Nephron progenitor cell (in vitro differentiated cells): Measurements from ENCODE around the gene SLC12A5.
"Not testable (repeated sequence)": the region's sequence is repeated elsewhere in the genome, so short reads cannot be mapped to it uniquely, and the experiment has no call there.

ENCODE experiments used
- DNase-seq: peaks from one replicate; pipeline ENCODE4 v3.0.0; 2021
- H3K27ac Mint-ChIP-seq: 2 replicates; pipeline ENCODE4 v1.8.0; 2021; ENCODE audit warnings: mild to moderate bottlenecking, moderate library complexity, mixed read lengths
- H3K27me3 Mint-ChIP-seq: 2 replicates; pipeline ENCODE4 v1.8.0; 2021; ENCODE audit warnings: mild to moderate bottlenecking, low read depth, mixed read lengths; ENCODE audit not compliant: poor library complexity
- H3K36me3 Mint-ChIP-seq: 2 replicates; pipeline ENCODE4 v1.8.0; 2021; ENCODE audit warnings: low read depth, mixed read lengths
- H3K4me1 Mint-ChIP-seq: 2 replicates; pipeline ENCODE4 v1.8.0; 2021; ENCODE audit warnings: mixed read lengths
- H3K4me3 Mint-ChIP-seq: 2 replicates; pipeline ENCODE4 v1.8.0; 2021; ENCODE audit warnings: mild to moderate bottlenecking, moderate library complexity, mixed read lengths
- H3K9me3 Mint-ChIP-seq: 2 replicates; pipeline ENCODE4 v1.8.0; 2021; ENCODE audit warnings: mild to moderate bottlenecking, moderate library complexity, mixed read lengths
- TF ChIP-seq, protein P1 (sequence below): fragments of 200-600 bp; sonication (generic); IDR thresholded peaks from 2 replicates; pipeline ENCODE4 v1.5.0; 2021; ENCODE audit warnings: antibody characterized with exemption

Gene SLC12A5

DNA sequence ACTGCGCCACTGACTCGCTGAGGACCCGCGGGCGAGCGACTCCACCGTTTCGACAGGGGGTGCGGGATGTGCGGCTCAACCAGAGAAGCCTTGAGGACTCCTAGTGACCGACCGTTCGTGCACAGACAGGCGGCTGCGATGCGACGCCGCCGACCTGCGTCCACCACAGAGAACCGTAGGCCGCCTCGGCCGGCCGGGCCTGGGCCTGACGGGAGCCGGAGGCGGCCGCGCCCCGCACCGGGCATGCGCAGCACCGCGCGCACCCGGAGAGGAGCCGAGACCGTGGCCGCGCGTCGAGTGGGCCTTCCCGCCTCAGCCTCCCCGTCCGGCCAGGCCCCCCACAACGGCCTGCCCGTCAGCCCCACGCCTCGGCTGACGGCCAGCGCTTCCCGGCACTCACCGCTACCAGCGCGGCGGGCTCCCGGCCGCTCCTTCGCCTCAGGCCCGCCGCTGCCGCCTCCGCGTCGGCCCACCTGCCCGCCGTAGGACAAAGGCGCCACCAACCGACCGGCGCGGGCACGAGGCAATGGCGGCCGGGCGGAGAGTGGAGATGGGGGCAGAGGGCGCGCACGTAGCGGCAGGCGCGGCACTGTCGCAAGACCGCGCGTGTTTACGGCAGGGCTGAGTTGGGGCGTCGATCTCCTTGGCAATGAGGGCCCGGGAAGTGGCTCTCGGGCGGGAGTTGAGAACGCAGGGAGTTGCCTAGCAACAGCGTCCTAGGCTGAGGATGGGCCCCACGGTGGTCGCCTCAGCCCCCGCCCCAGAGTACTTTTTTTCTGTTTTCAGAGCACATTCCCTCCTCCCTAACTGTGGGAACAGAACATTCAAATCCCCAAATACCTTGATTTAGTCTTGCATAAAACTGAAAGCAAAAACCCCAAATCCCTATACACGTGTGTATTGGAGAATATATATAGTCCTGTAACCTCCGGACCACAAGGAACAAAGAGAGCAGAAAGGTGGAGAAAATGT lies 60.7 kb downstream of the SLC12A5 start, which contains the start of gene NCOA5:
Gene NCOA5, minus strand, starts transcription at position 546 of the 972 bp plus-strand sequence. CDS start 10,538 bp downstream, outside the sequence.
- peak within 1 kb of the TSS; percentile 90 for H3K27ac Mint-ChIP-seq
- peaks cover 11% of the 10 kb centered on the region for H3K27me3 Mint-ChIP-seq
- peaks cover 55% of the 10 kb centered on the region for H3K4me1 Mint-ChIP-seq
- H3K36me3 Mint-ChIP-seq, result no peaks in the 10 kb centered on the region
- peak within 1 kb of the TSS; percentile 91 for H3K4me3 Mint-ChIP-seq
- peaks cover 4% of the 10 kb centered on the region for H3K9me3 Mint-ChIP-seq
- DNase-seq, result peak; percentile 95
- TF ChIP-seq, protein P1, sequence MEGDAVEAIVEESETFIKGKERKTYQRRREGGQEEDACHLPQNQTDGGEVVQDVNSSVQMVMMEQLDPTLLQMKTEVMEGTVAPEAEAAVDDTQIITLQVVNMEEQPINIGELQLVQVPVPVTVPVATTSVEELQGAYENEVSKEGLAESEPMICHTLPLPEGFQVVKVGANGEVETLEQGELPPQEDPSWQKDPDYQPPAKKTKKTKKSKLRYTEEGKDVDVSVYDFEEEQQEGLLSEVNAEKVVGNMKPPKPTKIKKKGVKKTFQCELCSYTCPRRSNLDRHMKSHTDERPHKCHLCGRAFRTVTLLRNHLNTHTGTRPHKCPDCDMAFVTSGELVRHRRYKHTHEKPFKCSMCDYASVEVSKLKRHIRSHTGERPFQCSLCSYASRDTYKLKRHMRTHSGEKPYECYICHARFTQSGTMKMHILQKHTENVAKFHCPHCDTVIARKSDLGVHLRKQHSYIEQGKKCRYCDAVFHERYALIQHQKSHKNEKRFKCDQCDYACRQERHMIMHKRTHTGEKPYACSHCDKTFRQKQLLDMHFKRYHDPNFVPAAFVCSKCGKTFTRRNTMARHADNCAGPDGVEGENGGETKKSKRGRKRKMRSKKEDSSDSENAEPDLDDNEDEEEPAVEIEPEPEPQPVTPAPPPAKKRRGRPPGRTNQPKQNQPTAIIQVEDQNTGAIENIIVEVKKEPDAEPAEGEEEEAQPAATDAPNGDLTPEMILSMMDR, result no peak

DNA sequence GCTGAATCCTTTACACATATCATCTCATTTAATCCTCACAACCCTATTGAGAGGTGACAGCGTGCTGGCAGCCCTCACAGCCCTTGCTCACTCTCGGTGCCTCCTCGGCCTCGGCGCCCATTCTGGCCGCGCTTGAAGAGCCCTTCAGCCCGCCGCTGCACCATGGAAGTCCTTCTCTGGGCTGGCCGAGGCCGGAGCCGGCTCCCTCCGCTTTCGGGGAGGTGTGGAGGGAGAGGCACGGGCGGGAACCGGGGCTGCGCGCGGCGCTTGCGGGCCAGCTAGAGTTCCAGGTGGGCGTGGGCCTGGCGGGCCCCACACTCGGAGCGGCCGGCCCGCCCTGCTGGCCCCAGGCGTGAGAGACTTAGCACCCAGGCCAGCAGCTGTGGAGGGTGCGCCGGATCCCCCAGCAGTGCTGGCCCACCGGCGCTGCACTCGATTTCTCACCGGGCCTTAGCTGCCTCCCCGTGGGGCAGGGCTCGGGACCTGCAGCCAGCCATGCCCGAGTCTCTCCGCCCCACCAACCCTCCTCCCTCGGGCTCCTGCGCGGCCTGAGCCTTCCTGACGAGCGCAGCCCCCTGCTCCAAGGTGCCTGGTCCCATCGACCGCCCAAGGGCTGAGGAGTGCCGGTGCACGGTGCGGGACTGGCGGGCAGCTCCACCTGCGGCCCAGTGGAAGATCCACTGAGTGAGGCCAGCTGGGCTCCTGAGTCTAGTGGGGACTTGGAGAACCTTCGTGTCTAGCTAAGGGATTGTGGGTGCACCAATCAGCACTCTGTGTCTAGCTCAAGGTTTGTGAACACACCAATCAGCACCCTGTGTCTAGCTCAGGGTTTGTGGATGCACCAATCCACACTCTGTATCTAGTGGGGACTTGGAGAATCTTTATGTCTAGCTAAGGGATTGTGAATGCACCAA lies 62.9 kb downstream of the SLC12A5 start:
- not testable (repeated sequence) for H3K9me3 Mint-ChIP-seq, H3K4me3 Mint-ChIP-seq, H3K27ac Mint-ChIP-seq, DNase-seq, H3K36me3 Mint-ChIP-seq
- H3K4me1 Mint-ChIP-seq, result peaks cover 33% of the 10 kb centered on the region
- peaks cover 20% of the 10 kb centered on the region for H3K27me3 Mint-ChIP-seq

DNA sequence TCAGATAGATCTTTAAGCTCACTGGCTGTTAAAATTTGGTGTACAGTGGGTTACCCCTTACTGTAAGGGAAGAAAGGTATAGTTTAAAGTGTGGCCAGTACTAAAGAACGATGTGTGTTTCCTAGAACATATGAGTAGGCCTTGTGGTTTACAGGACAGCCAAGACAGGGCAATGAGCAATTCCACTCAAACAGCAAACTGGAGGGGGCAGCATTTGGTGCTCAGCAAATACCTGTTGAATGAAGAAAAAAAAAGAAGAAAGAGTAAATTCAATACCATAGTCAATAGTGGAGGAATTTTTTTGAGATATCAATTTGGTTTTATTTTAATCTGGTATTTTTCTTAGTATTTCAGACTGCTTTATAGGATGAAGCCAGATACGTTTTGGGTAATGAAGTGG lies 64.5 kb downstream of the SLC12A5 start:
- H3K4me1 Mint-ChIP-seq, result peaks cover 17% of the 10 kb centered on the region
- TF ChIP-seq, protein P1, result no peak
- H3K9me3 Mint-ChIP-seq, result peaks cover 6% of the 10 kb centered on the region
- no peaks in the 10 kb centered on the region for H3K36me3 Mint-ChIP-seq
- no peak overlapping the region for H3K27ac Mint-ChIP-seq
- H3K4me3 Mint-ChIP-seq, result no peak overlapping the region
- DNase-seq, result no peak
- peaks cover 37% of the 10 kb centered on the region for H3K27me3 Mint-ChIP-seq

DNA sequence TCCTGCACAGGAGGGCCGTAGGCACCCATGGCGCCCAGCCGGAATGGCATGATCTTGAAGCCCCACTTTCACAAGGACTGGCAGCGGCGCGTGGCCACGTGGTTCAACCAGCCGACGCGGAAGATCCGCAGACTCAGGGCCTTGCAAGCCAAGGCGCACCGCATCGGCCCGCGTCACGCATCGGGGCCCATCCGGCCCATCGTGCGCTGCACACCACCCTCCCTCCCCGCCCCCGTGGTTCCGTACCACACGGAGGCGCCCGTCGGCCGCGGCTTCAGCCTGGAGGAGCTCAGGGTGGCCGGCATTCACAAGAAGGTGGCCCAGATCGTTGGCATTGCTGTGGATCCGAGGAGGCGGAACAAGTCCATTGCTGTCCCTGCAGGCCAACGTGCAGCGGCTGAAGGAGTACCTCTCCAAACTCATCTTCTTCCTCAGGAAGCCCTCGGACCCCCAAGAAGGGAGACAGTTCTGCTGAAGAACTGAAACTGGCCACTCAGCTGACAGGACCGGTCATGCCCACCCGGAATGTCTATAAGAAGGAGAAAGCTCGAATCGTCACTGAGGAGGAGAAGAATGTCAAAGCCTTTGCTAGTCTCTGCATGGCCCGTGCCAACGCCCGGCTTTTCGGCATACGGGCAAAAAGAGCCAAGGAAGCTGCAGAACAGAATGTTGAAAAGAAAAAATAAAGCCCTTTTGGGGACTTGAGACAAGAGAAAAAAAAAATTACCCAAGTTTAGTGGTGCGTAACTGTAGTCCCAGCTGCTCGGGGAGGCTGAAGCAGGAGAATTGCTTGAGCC lies 70.7 kb downstream of the SLC12A5 start:
- no peaks in the 10 kb centered on the region for H3K4me1 Mint-ChIP-seq
- no peak overlapping the region for H3K27ac Mint-ChIP-seq
- TF ChIP-seq, protein P1, result no peak
- no peak overlapping the region for H3K4me3 Mint-ChIP-seq
- H3K27me3 Mint-ChIP-seq, result peaks cover 80% of the 10 kb centered on the region
- no peaks in the 10 kb centered on the region for H3K36me3 Mint-ChIP-seq
- peaks cover 35% of the 10 kb centered on the region for H3K9me3 Mint-ChIP-seq
- DNase-seq, result peak; percentile 32

DNA sequence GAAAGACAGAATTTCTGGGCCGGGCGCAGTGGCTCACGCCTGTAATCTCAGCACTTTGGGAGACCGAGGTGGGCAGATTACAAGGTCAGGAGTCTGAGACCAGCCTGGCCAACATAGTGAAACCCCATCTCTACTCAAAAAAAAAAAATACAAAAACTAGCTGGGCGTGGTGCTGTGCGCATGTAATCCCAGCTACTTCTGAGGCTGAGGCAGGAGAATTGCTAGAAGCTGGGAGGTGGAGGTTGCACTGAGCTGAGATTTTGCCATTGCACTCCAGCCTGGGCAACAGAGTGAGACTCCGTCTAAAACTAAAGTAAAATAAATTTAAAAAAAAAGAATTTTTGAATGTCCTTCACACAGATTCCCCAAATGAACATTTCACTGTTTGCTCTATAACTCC lies 71.4 kb downstream of the SLC12A5 start:
- not testable (repeated sequence) for DNase-seq, H3K36me3 Mint-ChIP-seq, H3K4me1 Mint-ChIP-seq, H3K4me3 Mint-ChIP-seq, H3K27ac Mint-ChIP-seq
- Mint-ChIP-seq H3K27me3 (peaks cover 81% of the 10 kb centered on the region), H3K9me3 (peaks cover 40% of the 10 kb centered on the region)

DNA sequence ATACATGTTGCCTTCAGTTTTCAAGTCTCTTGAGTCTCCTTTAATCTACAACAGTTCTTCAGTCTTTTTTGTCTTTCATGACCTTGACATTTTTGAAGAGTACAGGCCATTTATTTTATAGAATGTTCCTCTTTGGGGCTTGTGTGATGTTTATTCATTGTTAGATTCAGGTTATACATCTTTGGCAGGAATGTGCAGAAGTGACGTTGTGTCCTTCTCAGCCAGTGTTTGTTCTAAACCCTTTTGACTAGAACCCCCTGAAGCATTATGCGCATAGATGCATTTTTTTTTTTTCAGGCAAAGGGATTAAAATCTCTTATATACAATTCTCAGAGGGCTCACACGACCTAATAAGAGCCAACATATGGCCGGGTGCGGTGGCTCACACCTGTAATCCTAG lies 72.0 kb downstream of the SLC12A5 start:
- TF ChIP-seq, protein P1, result no peak
- H3K27me3 Mint-ChIP-seq, result peaks cover 79% of the 10 kb centered on the region
- H3K4me1 Mint-ChIP-seq, result no peaks in the 10 kb centered on the region
- H3K4me3 Mint-ChIP-seq, result no peak overlapping the region
- H3K27ac Mint-ChIP-seq, result no peak overlapping the region
- no peak for DNase-seq
- no peaks in the 10 kb centered on the region for H3K36me3 Mint-ChIP-seq
- peaks cover 40% of the 10 kb centered on the region for H3K9me3 Mint-ChIP-seq
